ENCODE results near the gene DRG2.

The DRG2 gene

GRCh38 chr17:18087610-18088491 is at the start of gene DRG2:
Gene DRG2 (plus strand): TSS chr17:18087948. CDS start chr17:18088024, 76 bp downstream.
- DNase-seq = peak; percentile 68 to 87

- no peak for DNase-seq
Observed at GRCh38 chr17:18038149-18038850, 49.4 kb upstream of the DRG2 start.

- DNase-seq = peak; percentile 97 to 99
Observed at GRCh38 chr17:18038861-18039534, 48.8 kb upstream of the DRG2 start, which contains the start of the genes ATPAF2 and GID4. Gene ATPAF2 (minus strand): TSS chr17:18039168. CDS start chr17:18039013, 155 bp downstream. Gene GID4 (plus strand): TSS chr17:18039408. CDS start chr17:18039465, 57 bp downstream.

GRCh38 chr17:18039535-18040260 is 48.0 kb upstream of the DRG2 start:
- DNase-seq = peak in 1 of 2 donors; percentile 79

GRCh38 chr17:18040261-18040858 is 47.4 kb upstream of the DRG2 start:
- DNase-seq = no peak

- no peak for DNase-seq
Observed at GRCh38 chr17:18041776-18042175, 46.0 kb upstream of the DRG2 start.

- DNase-seq = no peak
Observed at GRCh38 chr17:18042983-18043382, 44.8 kb upstream of the DRG2 start.

GRCh38 chr17:18043491-18043890 is 44.3 kb upstream of the DRG2 start:
- peak in 1 of 2 donors; percentile 25 for DNase-seq

- DNase-seq = no peak
Observed at GRCh38 chr17:18044609-18045008, 43.1 kb upstream of the DRG2 start.

- DNase-seq = no peak
Observed at GRCh38 chr17:18045691-18046350, 41.9 kb upstream of the DRG2 start.

- DNase-seq = no peak
Observed at GRCh38 chr17:18055597-18055996, 32.2 kb upstream of the DRG2 start.

GRCh38 chr17:18056214-18056613 is 31.5 kb upstream of the DRG2 start:
- no peak for DNase-seq

- DNase-seq = no peak
Observed at GRCh38 chr17:18059283-18059682, 28.5 kb upstream of the DRG2 start.

GRCh38 chr17:18064053-18064452 is 23.7 kb upstream of the DRG2 start:
- no peak for DNase-seq

- DNase-seq = no peak
Observed at GRCh38 chr17:18065546-18065945, 22.2 kb upstream of the DRG2 start.

GRCh38 chr17:18066866-18067265 is 20.9 kb upstream of the DRG2 start:
- no peak for DNase-seq

- DNase-seq = no peak
Observed at GRCh38 chr17:18069101-18069500, 18.6 kb upstream of the DRG2 start.

GRCh38 chr17:18070861-18071340 is 16.8 kb upstream of the DRG2 start:
- DNase-seq = no peak

GRCh38 chr17:18071751-18072150 is 16.0 kb upstream of the DRG2 start:
- DNase-seq = no peak

GRCh38 chr17:18074566-18075272 is 13.0 kb upstream of the DRG2 start:
- DNase-seq = no peak

- DNase-seq = no peak
Observed at GRCh38 chr17:18076936-18077335, 10.8 kb upstream of the DRG2 start.
